ENCODE measurements around the gene RAI1.

The RAI1 gene

DNA sequence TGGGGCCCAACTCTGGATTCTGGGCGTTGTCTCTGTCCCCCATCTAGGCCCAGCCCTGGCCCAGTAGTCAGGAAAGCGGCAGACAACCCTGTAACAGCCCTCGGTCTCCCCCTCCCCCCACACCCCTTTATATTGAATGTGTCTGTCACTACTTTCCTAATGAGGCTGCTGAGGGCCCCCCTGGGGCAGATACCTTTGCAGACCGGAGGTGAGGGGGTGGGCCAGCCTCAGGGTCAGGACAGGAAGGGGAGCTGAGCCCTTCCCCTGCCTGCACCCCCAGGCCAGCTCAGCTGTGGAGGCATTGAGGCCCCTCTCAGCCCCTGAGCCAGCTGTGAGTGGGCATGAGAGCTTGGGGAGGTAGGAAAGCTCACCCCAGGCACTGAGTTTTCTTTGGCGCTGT, 17.1 kb downstream of the RAI1 start (continued):
- TF ChIP-seq ZNF23 (tag by site-specific recombination; IDR thresholded peaks at IDR 0.05; ENCODE audit: borderline replicate concordance): no peak
- TF ChIP-seq, protein P1, sequence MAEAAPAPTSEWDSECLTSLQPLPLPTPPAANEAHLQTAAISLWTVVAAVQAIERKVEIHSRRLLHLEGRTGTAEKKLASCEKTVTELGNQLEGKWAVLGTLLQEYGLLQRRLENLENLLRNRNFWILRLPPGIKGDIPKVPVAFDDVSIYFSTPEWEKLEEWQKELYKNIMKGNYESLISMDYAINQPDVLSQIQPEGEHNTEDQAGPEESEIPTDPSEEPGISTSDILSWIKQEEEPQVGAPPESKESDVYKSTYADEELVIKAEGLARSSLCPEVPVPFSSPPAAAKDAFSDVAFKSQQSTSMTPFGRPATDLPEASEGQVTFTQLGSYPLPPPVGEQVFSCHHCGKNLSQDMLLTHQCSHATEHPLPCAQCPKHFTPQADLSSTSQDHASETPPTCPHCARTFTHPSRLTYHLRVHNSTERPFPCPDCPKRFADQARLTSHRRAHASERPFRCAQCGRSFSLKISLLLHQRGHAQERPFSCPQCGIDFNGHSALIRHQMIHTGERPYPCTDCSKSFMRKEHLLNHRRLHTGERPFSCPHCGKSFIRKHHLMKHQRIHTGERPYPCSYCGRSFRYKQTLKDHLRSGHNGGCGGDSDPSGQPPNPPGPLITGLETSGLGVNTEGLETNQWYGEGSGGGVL (tag by site-specific recombination; IDR thresholded peaks at IDR 0.05): no peak
- TF ChIP-seq ZIC2 (tag by site-specific recombination; IDR thresholded peaks at IDR 0.05): peak; percentile 12; the same call in 1 of the 2 replicates
- TF ChIP-seq, protein P2, sequence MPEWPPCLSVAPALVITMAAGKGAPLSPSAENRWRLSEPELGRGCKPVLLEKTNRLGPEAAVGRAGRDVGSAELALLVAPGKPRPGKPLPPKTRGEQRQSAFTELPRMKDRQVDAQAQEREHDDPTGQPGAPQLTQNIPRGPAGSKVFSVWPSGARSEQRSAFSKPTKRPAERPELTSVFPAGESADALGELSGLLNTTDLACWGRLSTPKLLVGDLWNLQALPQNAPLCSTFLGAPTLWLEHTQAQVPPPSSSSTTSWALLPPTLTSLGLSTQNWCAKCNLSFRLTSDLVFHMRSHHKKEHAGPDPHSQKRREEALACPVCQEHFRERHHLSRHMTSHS (tag by site-specific recombination; IDR thresholded peaks at IDR 0.05): no peak
- TF ChIP-seq ZNF837 (tag by site-specific recombination; IDR thresholded peaks at IDR 0.05): no peak
- no peak for TF ChIP-seq ZNF37A (tag by site-specific recombination; IDR thresholded peaks at IDR 0.05)
- no peak for TF ChIP-seq ZNF214 (tag by site-specific recombination; IDR thresholded peaks at IDR 0.05; ENCODE audit: borderline replicate concordance)
- no peak for TF ChIP-seq HOXC10 (CRISPR knock-in tag; IDR thresholded peaks at IDR 0.05)
- TF ChIP-seq, protein P3, sequence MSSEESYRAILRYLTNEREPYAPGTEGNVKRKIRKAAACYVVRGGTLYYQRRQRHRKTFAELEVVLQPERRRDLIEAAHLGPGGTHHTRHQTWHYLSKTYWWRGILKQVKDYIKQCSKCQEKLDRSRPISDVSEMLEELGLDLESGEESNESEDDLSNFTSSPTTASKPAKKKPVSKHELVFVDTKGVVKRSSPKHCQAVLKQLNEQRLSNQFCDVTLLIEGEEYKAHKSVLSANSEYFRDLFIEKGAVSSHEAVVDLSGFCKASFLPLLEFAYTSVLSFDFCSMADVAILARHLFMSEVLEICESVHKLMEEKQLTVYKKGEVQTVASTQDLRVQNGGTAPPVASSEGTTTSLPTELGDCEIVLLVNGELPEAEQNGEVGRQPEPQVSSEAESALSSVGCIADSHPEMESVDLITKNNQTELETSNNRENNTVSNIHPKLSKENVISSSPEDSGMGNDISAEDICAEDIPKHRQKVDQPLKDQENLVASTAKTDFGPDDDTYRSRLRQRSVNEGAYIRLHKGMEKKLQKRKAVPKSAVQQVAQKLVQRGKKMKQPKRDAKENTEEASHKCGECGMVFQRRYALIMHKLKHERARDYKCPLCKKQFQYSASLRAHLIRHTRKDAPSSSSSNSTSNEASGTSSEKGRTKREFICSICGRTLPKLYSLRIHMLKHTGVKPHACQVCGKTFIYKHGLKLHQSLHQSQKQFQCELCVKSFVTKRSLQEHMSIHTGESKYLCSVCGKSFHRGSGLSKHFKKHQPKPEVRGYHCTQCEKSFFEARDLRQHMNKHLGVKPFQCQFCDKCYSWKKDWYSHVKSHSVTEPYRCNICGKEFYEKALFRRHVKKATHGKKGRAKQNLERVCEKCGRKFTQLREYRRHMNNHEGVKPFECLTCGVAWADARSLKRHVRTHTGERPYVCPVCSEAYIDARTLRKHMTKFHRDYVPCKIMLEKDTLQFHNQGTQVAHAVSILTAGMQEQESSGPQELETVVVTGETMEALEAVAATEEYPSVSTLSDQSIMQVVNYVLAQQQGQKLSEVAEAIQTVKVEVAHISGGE (tag by site-specific recombination; conservative IDR thresholded peaks at IDR 0.05; ENCODE audit: low read depth): no peak
- peak; percentile 68 for TF ChIP-seq ZNF341 (tag by site-specific recombination; IDR thresholded peaks at IDR 0.05; ENCODE audit: low read depth)
- TF ChIP-seq, protein P4, sequence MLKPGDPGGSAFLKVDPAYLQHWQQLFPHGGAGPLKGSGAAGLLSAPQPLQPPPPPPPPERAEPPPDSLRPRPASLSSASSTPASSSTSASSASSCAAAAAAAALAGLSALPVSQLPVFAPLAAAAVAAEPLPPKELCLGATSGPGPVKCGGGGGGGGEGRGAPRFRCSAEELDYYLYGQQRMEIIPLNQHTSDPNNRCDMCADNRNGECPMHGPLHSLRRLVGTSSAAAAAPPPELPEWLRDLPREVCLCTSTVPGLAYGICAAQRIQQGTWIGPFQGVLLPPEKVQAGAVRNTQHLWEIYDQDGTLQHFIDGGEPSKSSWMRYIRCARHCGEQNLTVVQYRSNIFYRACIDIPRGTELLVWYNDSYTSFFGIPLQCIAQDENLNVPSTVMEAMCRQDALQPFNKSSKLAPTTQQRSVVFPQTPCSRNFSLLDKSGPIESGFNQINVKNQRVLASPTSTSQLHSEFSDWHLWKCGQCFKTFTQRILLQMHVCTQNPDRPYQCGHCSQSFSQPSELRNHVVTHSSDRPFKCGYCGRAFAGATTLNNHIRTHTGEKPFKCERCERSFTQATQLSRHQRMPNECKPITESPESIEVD (tag by site-specific recombination; IDR thresholded peaks at IDR 0.05): no peak
- TF ChIP-seq GLIS2 (tag by site-specific recombination; IDR thresholded peaks at IDR 0.05): peak; percentile 55; the same call in 1 of the 2 replicates
- no peak for TF ChIP-seq GFI1B (tag by site-specific recombination; IDR thresholded peaks at IDR 0.05)
- TF ChIP-seq ZBTB8A (tag by site-specific recombination; IDR thresholded peaks at IDR 0.05): 0 out of 2 replicates have a peak, but pooled peaks have one; percentile 25
- 0 out of 2 replicates have a peak, but pooled peaks have one; percentile 19 for TF ChIP-seq ZFHX2 (tag by site-specific recombination; conservative IDR thresholded peaks at IDR 0.05)
- no peak for TF ChIP-seq ZBTB20 (tag by site-specific recombination; IDR thresholded peaks at IDR 0.05)
- no peak for TF ChIP-seq ZNF629 (tag by site-specific recombination; IDR thresholded peaks at IDR 0.05)
- TF ChIP-seq GLIS1 (tag by site-specific recombination; IDR thresholded peaks at IDR 0.05): peak; percentile 88
- TF ChIP-seq ZNF10 (tag by site-specific recombination; IDR thresholded peaks at IDR 0.05): no peak
- TF ChIP-seq ZNF169 (tag by site-specific recombination; IDR thresholded peaks at IDR 0.05): no peak
- TF ChIP-seq, protein P5, sequence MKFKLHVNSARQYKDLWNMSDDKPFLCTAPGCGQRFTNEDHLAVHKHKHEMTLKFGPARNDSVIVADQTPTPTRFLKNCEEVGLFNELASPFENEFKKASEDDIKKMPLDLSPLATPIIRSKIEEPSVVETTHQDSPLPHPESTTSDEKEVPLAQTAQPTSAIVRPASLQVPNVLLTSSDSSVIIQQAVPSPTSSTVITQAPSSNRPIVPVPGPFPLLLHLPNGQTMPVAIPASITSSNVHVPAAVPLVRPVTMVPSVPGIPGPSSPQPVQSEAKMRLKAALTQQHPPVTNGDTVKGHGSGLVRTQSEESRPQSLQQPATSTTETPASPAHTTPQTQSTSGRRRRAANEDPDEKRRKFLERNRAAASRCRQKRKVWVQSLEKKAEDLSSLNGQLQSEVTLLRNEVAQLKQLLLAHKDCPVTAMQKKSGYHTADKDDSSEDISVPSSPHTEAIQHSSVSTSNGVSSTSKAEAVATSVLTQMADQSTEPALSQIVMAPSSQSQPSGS (tag by site-specific recombination; IDR thresholded peaks at IDR 0.05; ENCODE audit: low read depth): no peak
- no peak for TF ChIP-seq SP2 (tag by site-specific recombination; IDR thresholded peaks at IDR 0.05)

All from HEK293 (cell line).